Measurements from ENCODE around the gene MINDY4. TPM values are rescaled to one million over a fixed set of nuclear protein-coding genes. Genes with fewer than 3 reads are reported as not detected.

The MINDY4 gene
- total RNA-seq, 1 donor from 2014 or later: 4.7 TPM

GRCh38 chr7:30844916-30845315 is 73.7 kb downstream of the MINDY4 start:
- DNase-seq (ENCODE audit: low spot score): no peak
- Mint-ChIP-seq H3K4me1 (ENCODE audit: unreplicated experiment) (peaks cover 36% of the 10 kb centered on the region), H3K9me3 (ENCODE audit: unreplicated experiment) (no peaks in the 10 kb centered on the region), H3K27ac (ENCODE audit: unreplicated experiment) (no peak overlapping the region), H3K36me3 (ENCODE audit: low read depth, unreplicated experiment) (no peaks in the 10 kb centered on the region), H3K4me3 (ENCODE audit: unreplicated experiment) (no peak overlapping the region), H3K27me3 (ENCODE audit: unreplicated experiment) (peaks cover 4% of the 10 kb centered on the region)
- TF ChIP-seq, protein P1, sequence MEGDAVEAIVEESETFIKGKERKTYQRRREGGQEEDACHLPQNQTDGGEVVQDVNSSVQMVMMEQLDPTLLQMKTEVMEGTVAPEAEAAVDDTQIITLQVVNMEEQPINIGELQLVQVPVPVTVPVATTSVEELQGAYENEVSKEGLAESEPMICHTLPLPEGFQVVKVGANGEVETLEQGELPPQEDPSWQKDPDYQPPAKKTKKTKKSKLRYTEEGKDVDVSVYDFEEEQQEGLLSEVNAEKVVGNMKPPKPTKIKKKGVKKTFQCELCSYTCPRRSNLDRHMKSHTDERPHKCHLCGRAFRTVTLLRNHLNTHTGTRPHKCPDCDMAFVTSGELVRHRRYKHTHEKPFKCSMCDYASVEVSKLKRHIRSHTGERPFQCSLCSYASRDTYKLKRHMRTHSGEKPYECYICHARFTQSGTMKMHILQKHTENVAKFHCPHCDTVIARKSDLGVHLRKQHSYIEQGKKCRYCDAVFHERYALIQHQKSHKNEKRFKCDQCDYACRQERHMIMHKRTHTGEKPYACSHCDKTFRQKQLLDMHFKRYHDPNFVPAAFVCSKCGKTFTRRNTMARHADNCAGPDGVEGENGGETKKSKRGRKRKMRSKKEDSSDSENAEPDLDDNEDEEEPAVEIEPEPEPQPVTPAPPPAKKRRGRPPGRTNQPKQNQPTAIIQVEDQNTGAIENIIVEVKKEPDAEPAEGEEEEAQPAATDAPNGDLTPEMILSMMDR (IDR thresholded peaks at IDR 0.05; ENCODE audit: unreplicated experiment): no peak

DNA sequence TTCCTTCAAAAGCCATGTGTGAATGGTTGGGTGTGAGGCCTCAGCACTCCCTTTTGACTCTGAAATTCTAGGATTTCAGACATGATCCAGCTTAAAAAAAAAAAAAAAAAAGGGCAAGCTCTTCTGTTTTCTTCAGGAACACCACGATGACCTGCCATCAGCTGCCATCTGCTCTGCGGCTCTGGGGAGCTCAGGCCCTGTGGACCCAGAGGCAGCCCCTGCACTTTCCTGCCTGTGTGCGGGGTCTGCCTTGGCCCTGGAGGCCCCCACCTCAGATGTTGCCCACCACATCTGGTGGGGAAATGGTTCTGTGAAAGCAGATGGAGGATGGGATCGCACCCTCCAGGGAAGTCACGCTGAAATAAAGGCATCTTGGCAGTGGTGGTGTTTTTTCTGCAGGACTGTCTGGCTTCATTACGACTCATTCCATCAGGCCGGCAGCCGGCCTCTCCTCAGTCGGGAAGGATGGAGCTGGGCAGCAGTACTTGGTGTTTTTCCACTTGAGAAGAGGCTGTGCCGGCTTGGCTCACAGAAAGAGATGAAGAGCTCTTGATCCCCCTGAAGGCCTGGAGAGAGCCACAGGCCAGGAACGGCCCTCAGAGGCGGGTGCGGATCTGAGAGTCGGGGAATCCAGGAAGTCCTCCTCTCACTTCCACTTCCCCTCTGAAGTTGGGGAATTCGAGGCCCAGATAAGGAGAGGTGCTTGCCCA is 74.4 kb downstream of the MINDY4 start:
- Mint-ChIP-seq H3K27ac (ENCODE audit: unreplicated experiment) (peak overlapping the region; percentile 18), H3K4me3 (ENCODE audit: unreplicated experiment) (no peak overlapping the region), H3K4me1 (ENCODE audit: unreplicated experiment) (peaks cover 38% of the 10 kb centered on the region), H3K9me3 (ENCODE audit: unreplicated experiment) (no peaks in the 10 kb centered on the region), H3K36me3 (ENCODE audit: low read depth, unreplicated experiment) (no peaks in the 10 kb centered on the region), H3K27me3 (ENCODE audit: unreplicated experiment) (peaks cover 4% of the 10 kb centered on the region)
- DNase-seq (ENCODE audit: low spot score): peak; percentile 28
- TF ChIP-seq, protein P1 (IDR thresholded peaks at IDR 0.05; ENCODE audit: unreplicated experiment): no peak

DNA sequence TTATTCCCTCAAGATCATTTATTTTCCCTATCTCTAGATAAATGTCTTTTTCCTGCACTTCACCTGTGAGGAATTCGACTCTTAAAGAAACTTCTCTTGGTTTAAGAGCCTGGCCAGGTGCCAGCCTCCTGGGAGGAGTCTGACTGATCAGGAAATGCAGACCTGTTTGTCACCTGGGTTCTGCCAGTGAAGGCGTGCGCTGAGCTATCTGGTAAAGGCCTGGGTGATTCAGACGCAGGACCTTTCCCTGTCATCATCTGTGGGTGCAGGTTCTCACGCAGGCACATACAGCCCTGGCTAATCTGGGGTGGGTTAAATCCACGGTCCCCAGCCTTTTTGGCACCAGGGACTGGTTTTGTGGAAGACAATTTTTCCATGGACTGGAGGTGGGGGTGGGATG is 75.2 kb downstream of the MINDY4 start:
- H3K4me3 Mint-ChIP-seq (ENCODE audit: unreplicated experiment): no peak overlapping the region
- no peak for DNase-seq (ENCODE audit: low spot score)
- peaks cover 38% of the 10 kb centered on the region for H3K4me1 Mint-ChIP-seq (ENCODE audit: unreplicated experiment)
- no peak overlapping the region for H3K27ac Mint-ChIP-seq (ENCODE audit: unreplicated experiment)
- no peaks in the 10 kb centered on the region for H3K36me3 Mint-ChIP-seq (ENCODE audit: low read depth, unreplicated experiment)
- TF ChIP-seq, protein P1 (IDR thresholded peaks at IDR 0.05; ENCODE audit: unreplicated experiment): no peak
- no peaks in the 10 kb centered on the region for H3K9me3 Mint-ChIP-seq (ENCODE audit: unreplicated experiment)
- peaks cover 3% of the 10 kb centered on the region for H3K27me3 Mint-ChIP-seq (ENCODE audit: unreplicated experiment)

DNA sequence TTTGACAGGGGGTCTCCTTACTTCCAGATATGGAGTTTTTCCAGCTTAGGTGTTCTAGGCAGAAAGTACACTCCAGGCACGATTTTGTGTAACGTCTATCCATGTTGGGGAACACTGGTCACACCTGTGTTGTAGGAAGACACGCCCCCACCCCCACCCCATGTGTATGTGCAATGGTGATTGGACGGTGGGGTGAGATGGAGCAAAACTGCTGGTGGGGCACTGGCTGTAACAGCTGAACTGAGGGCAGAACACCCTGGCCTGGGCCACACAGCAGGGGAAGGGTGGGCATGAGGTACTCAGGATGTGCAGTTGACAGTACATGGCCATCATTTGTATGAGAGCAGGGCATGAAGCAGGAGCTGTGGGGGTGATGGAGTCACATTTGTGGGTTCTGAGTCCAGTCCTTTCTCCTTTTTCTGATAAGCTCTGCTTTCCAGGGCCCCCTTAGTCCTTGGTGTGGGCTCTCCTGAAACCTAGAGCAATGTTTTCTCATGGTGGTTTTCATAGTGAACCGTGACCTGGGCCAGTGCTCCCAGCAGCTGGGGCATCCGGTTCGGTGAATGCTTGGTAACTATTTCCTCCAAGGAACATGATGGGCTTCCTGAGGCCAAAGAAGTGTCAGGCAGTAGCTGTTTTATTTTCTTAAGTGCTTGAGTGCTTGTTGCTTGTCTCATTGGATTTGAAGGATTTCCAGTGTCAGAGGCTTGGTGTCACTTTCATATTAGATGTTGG is 77.1 kb downstream of the MINDY4 start:
- H3K27me3 Mint-ChIP-seq (ENCODE audit: unreplicated experiment): peaks cover 6% of the 10 kb centered on the region
- no peak overlapping the region for H3K27ac Mint-ChIP-seq (ENCODE audit: unreplicated experiment)
- H3K36me3 Mint-ChIP-seq (ENCODE audit: low read depth, unreplicated experiment): no peaks in the 10 kb centered on the region
- H3K9me3 Mint-ChIP-seq (ENCODE audit: unreplicated experiment): no peaks in the 10 kb centered on the region
- no peak for DNase-seq (ENCODE audit: low spot score)
- H3K4me1 Mint-ChIP-seq (ENCODE audit: unreplicated experiment): peaks cover 57% of the 10 kb centered on the region
- H3K4me3 Mint-ChIP-seq (ENCODE audit: unreplicated experiment): no peak overlapping the region
- TF ChIP-seq, protein P1 (IDR thresholded peaks at IDR 0.05; ENCODE audit: unreplicated experiment): no peak

DNA sequence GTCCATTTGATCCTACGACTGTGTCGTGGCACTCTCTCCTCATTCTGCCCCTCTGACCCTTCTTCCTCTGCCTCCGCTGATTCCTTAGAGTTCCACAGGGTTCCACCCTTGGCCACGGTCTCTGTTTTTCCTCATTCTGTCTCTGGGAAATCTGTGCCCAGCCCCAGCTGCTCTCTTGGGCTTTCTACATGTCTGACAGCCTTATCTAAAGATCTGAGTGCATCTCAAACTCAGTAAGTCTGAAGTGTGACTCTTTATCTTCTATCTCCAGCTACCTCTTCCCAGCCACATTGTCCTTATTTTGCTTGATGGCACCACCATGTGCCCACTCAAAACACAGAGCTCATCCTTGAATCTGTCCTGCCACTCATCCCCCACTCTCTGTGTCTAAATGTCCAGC is 78.3 kb downstream of the MINDY4 start:
- Mint-ChIP-seq H3K4me3 (ENCODE audit: unreplicated experiment) (peak overlapping the region; percentile 57), H3K27ac (ENCODE audit: unreplicated experiment) (peak overlapping the region; percentile 66), H3K9me3 (ENCODE audit: unreplicated experiment) (no peaks in the 10 kb centered on the region), H3K27me3 (ENCODE audit: unreplicated experiment) (peaks cover 6% of the 10 kb centered on the region), H3K36me3 (ENCODE audit: low read depth, unreplicated experiment) (no peaks in the 10 kb centered on the region), H3K4me1 (ENCODE audit: unreplicated experiment) (peaks cover 64% of the 10 kb centered on the region)
- TF ChIP-seq, protein P1 (IDR thresholded peaks at IDR 0.05; ENCODE audit: unreplicated experiment): no peak
- DNase-seq (ENCODE audit: low spot score): no peak

All from endothelial cell (in vitro differentiated cells).